ENCODE data around the gene CUBN.

CUBN gene

DNA sequence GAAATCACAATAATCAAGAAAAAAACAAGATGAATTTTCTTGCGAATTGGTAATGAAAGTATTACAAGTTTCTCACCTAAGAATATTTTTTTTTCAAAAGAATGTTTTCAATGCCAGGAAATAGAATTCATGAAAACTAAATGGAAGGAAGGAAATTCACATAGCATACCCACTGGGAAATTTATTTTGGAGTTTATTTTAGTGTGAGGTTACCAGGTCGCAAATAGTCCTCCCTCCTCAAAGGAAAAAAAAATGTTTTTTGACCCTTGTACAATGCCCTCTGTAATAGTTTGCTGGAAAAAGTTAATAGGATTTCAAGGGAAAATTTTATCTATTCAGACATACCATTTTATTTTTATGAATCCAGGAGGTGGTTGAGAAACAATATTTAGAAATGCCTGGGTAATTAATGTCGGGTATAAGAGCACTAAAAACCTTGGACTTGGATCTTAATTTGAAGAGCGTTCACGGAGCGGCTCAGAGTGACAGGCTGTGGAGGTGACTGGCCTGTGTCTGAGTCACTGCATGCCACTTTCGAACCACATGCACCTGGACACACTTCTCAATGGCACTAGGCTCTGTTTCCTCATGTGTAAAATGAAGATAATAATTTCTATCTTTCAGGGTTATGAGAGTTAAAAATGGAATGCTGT lies 28.2 kb downstream of the CUBN start:
- DNase-seq = no peak

DNA sequence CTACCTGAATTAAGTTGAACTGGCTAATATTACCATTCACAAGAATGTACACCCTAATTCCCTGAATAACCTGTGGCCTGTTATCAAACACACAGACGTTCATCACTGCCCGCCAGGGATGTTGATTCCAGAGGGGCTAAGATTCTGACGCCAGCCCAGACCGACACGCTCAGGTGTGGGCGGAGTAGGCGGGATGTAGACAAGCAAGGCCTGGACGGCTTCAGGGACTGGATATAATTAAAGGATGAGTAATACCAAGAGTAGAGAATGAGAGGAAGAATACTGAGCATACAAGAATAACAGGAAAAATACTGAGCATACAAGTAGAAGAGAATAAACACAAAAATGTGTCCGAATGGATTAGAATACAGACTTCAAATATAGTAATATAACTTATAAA lies 29.0 kb downstream of the CUBN start:
- DNase-seq = no peak

DNA sequence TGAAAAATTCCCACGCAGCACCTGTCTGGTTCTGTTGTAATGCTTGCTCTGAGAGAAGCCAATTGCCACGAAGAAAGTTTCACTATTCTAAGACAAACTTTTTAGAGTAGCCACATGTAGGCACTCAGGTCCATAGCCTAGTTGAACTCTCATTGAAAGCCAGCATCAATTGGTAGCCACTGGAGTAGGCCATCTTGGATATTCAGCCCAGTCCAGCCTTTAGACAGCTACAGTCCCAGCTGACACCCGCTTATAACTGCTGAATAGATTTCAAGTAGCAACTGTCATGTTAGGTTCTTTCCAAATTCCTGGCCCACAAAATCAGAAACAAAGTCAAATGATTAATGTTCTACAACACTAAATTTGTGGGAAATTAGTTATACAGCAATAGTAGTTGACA lies 31.6 kb downstream of the CUBN start:
- no peak for DNase-seq

DNA sequence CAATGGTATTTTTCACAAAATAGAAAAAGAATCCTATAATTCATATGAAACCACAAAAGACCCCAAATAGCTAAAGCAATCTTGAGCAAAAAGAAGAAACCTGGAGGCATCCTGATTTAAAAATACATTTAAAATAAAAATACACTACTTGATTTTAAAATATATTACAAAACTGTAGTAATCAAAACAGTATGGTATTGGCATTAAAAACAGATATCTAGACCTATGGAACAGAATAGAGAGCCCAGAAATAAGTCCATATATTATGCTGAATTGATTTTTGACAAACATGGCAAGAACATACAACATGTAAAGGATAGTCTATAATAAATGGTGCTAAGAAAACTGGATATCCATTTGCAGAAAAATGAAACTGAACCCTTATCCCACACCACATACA lies 34.8 kb downstream of the CUBN start:
- no peak for DNase-seq

DNA sequence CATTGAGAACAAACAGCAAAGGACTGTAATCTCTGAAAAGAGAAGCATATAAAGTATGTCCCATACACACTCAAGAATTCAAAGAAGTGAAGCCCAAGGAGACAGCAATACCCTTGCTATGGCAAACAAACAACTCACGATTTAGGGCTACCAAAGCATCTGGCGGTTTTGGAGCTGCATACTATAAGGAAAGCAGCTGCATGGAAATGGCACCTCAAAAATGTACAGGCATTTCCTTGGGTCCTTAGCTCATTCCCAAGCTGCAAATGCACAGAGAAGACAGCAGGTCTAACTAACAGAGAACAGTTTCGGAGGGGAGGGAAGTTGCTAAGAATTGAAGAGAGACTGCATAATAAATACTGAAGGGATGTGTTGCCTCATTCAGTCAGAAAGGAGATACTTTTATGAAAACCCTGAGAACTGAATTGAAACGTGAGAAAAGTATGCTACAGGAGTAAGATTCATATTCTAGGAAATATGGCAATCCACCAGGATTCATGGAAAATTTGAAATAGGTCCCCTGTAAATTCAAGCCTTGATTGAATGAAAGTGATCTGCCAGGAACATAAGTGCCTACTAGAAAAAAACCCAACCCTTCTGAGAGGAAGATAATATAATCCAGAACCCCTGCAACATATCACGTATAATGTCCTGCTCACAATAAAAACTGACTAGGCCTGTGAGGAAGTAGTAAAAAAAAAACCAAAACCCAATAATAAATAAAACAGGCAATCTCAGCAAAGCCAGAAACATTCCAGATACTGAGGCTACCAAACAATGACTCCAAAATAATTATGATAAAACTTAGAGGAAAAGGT lies 36.4 kb downstream of the CUBN start:
- no peak for DNase-seq

DNA sequence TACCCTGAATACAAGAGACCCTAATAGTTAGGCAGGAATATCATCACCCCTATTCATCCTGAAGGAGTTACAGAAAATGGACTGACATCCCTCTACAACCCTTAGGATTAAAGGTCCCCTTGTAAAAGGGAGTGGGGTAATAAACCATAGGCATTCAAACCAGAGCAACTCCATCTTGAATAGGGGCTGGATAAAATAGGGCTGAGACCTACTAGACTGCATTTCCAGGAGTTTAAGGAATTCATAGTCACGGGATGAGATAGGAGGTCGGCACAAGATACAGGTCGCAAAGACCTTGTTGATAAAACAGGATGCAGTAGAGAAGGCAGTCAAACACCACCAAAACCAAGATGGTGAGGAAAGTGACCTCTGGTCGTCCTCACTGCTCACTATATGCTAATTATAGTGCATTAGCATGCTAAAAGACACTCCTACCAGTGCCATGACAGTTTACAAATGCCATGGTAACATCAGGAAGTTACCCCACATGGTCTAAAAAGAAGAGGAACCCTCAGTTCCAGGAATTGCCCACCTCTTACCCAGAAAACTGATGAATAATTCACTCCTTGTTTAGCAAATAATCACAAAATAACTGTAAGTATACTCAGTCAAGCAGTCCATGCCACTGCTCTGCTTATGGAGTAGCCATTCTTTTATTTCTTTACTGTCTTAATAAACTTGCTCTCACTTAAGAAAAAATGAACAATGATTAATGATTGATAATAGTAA lies 37.2 kb downstream of the CUBN start:
- no peak for DNase-seq

DNA sequence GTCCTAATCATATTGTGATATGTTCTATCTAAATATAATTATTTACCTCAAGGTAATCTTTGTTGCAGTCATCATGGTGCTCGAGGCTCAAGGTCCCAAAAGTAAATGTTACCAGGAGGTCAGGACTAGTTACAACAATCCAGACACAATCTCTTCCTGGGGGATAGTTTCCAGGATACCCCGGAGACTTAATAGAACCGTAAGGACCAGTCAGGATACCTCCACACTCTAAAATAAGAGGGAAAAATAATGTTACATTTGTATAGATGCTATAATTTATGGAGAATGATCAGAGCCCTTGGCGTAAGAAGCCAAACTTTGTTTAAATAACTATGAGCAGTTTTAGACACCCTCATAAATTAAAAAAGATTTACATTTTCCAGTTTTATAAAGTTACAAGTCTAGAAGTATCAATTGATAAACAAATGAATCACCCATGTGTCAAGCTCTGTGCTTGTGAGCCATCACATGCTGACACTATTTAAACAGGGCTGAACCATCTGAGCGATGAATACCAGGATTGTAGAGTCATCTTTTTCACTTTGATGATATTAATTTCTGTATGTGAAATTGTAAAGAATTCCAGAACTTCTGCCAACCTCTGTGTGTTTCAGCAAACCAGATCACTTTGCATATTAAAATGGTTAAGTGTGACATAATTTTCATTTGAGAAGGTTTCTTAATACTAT lies 41.3 kb downstream of the CUBN start:
- no peak for DNase-seq

DNA sequence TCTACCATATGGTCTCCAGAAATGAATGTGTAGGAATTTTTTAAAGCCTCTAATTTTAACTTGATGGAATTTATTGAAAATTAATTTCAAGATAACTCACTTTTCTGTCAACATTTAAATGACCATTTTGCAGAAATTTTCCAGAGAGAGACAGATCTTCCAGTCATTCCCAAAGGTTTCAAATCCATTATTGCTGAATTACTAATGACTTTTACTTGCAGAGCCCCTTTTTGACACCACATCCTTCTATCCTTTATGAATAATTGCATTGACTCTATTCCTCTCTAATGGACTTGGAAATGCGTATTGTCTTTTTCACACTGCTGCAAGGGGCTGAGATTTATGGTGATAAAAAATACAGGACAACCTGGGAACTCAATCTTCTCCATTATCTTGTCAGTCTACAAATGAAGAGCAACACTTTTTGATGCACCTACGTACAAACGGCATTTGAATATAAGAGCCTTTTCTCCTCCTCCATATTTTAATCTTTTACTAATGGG lies 42.7 kb downstream of the CUBN start:
- DNase-seq = no peak

DNA sequence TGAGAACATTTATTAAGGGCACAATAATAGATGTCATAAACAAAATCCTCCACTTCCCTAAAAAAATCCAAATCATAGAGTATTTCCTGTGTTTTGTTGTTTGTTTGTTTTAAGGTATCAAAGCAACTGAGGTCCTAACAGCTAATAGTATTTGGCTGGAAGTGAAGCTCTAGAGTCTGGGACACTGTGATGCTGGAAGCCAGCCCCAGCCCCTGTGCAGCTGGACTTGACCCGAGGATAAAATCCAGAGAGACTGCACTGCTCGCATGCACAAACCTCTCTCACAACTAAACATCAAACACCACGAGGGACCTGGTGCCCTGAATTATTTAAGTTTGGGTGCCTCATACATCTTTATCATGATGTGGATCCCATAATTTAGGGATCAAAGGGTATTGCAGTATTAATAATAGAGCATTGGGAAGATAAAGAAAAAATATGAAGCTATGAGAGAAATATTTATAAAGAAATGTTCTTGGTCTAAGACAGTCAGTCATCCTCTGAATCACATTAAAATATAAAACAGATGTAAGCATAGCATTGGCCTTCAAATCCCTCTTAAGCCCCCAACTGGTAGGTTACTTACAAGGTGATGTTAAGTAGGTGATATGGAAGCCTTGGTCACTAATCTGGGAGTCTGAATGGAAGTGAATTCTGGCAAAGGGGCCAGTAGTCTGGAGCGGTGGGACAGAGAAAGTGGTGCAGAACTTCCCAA lies 44.4 kb downstream of the CUBN start:
- no peak for DNase-seq

DNA sequence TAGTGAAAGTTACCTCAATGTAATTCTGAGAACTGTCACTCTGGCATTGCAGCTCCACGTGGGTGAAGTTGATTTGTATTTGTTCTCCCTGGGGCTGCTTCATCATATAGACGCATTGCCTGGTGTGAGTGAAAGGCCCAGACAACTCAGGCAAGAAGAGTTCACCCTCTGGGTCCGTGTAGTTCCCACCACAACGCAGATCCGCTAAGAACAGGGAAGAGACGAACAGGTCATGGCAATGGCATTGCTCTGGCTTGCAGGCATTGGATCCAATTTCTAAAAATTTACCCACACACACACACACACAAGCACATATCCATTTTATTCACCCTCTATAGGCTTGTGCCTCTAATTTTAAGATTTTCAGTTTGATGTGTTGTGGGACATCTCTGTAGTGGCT lies 45.4 kb downstream of the CUBN start:
- DNase-seq = no peak

DNA sequence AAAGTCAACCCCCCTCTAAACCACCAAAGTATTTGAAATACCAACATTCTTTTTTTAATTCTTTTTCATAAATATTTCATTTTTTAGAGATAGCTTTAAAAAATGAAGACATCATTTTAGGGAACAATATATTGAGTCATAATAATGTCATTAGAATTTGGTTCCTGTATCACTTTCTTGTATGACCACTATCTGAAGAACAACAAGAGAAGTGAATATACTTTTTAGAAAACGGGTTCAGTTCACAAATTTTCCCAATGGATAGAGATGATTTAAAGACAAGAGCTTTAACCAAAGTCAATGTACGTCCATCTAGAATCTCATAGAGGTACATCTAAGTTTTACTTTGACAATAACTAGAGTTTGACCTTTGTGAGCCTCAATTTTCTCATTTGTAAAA lies 48.2 kb downstream of the CUBN start:
- DNase-seq = no peak

DNA sequence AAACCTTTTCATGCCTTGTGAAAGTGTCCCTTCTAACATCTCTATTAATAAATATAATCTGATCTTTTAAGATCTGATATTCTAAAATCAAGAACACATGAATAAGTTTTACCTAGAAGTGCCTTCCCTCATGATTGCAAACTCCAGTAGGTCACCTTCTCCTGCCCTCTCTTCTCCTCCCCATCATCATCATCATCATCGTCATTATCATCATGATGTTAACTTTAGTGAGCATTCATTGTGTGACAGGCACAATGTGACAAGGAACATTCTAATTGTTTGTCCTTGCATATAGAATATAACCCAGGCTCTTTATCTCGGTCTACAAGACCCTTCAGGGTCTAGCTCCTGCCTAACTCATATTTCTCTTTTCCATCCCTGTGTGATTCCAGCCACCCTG lies 51.7 kb downstream of the CUBN start:
- no peak for DNase-seq

DNA sequence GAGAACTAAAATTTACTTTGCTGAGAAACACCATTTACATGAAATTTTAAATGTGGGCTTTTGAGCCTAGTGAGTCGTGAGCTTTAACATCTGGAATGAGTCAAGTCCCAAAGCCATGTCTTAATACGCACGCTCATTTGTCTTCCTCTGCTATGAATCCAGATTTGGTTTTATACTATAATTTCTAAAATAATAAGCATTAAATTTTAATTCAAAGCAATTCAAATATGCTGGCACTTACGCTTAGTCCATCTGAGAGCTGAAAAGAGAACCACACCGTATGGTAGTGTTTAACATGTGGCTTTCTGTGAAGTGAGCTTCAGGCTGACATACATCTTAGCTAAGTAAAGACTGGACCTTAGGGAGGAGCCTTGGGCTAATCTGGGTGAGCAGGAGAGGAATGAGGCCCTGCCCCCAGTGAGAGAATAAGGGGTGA lies 52.2 kb downstream of the CUBN start:
- DNase-seq = no peak

DNA sequence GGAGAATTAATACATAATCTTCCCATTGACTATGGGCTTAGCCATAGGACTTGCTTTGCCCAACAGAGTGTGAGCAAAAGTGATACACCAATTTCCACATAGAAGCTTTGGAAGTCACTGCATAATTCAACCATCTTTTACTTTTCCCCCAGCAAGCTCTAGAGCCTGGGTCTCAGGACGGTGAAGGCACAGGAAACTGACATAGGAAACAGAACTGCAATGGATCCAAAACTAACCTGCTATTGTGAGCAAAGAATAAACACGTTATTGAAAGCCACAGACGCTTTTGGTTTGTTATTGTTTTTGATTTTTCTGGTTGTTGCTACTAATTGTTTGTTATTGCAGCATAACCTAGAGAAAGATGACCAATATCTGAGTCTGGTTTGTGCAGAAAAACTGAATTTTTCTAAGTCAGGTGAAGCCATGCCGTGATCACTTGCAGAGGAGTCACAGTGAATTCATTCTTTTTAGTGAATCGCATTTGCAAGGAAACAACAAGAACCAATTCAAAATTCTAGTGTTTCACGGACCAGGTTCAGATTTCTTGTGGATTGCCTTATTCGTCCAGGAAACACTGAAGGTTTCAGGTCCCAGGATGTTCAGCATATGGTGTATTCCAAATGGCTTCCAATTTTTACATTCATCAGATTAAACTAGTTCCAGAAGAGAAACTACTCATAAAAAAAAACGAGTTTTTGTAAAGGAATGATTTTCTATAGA lies 52.8 kb downstream of the CUBN start:
- DNase-seq = no peak

DNA sequence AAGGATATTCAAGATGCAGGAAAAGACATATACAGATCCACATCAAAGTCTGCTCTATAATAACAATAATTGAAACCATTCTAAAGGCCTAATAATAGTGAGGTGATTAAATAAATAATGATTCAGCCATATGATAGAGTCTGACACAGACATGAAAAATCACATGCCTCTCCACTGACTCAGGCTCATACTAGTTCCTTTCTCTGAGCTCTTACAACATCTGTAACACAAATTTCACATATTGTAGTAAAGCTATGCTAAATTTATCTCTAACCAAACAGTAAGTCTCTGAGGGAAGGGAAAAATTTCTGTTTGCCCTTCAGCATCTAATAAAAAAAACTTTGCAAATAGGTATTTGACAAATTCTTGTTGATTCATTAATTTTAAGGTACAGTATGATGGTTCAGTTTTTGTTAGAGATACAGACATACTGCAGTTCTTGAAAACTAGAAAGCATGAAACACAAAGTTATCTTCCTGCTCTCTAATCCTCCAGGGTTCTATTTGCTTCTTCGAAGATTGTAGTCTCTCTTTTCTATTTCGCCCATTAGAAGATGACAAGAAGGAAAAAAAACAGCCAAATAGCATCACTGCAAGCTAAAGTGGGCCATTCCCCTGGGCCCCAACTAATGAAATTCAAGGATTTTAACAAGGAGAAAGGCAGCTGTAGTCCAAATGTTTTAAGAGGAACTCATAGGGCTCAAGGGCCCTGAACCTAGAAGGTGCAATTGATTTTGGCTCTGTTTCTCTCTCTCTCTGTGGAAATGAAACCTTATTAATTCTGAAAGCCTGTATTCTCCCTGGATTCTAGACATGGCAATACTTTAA lies 53.9 kb downstream of the CUBN start:
- no peak for DNase-seq

DNA sequence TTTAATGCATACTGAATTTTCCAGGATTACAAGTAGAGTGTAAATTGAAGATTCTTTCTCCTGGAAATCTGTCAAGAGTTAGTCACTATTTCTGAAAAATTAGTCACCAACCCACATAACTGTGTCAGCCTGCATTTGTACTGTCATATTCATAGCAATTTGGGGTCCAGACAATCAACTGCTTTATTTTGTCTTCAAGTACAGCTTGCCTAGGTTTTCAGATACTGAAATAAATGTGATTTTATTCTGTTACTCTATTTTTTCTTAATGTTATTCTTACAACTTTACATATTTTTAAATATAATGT lies 55.1 kb downstream of the CUBN start:
- no peak for DNase-seq

DNA sequence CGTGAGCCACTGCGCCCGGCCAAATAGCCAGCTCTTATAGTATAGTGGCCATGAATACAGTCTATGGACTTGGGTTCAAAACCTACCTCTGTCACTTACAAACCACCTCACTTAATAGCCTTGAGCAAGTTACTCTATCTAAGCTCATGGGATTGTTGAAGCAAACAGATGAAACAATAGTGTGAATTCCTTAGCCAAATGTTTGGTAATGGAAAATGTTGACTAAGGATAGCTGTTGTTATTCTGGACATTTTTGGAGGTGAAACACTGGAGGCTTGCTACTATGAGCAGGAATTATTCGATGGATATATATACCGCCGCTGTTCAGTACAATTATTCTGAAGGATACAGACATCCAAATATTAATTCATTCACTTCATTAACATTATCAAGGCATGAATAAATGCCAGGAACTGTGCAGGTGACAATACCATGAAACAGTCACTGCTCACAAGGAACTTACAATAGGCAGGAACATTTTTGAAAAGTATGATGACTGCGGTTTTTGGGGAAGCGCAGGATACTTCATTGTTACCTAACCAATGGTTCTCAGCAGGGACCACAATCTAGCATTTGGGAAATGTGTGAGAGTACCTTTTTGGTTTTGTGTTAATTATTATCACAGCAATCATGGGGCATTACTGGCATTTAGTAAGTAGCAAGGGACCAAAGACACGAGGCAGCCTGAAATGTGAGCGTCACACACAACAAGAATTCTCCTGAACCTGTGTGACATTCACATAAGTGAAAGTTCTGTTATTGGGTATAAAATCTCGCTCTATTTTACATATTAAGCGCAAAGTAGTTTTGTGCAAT lies 55.7 kb downstream of the CUBN start:
- no peak for DNase-seq

DNA sequence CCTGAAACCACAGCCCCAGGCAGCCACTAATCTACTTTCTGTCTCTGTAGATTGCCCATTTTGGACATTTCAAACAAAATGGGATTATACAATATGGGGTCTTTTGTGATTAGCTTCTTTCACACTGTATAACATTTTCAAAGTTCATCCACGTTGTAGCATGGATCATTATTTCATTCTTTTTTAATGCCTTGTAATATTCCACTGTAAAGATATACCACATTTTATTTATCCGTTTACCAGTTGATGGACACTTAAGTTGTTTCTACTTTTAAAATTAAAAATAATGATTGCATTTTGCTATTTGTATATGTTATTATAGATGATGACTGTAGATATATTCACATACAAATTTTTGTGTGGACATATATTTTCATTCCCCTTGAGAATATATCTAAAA lies 60.7 kb downstream of the CUBN start:
- DNase-seq = no peak

DNA sequence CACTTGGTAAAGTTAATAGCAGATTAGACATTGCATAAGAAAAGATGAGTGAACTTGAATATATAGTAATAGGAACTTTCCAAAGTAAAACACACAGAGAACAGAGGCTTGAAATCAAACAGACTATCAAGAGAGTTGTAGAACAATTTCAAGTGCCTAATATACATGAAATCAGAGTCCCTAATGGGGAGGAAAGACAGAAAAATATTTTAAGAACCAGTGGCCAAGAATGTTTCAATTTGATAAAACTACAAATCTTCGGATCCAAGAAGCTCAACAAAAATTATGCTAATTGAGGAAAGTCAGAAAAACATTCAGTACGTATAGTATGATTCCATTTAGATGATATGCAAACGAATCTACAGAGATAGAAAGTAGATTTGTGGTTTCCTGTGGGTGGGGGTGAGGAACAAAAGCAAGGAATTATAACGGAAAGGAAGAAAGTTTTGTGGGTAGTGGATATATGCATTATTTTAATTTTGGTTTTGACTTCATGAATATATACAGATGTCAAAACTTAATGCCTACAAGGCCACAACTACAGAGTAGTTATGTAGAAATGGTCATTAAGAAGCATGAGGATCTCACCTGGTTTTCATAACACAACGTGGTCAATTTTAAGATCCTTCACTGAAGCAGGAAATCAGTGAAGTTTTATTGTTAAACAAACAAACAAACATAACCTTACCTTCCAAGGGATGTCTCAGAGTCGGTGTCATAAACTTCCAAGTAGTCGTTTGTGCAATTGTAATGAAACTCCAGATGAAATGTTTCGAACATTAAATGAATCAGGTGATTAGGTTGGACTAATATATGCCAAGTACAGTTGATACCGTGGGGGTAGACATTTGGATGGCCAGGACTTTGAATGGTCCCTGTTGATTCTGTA lies 62.0 kb downstream of the CUBN start:
- DNase-seq = no peak

All from activated gamma-delta T cell (primary cell).